Cardiac muscle cell (in vitro differentiated cells and primary cell): ENCODE measurements around the gene GABRG3. TPM values are rescaled to one million over a fixed set of nuclear protein-coding genes. Genes with fewer than 3 reads are reported as not detected.

Source experiments
- DNase-seq, 2 donors: peaks; one replicate each; pipeline versions ENCODE4 v3.0.0 to v3.0.0-alpha.2; 2010 to 2017; ENCODE audit warnings: low read depth in 1 of 2, low spot score in 1 of 2
- H3K27ac ChIP-seq: fragments of 200-600 bp; sonication (generic); 2 replicates; pipeline ENCODE4 v1.5.1; 2016
- H3K27me3 ChIP-seq: fragments of 200-600 bp; sonication (generic); 2 replicates; pipeline ENCODE4 v1.6.0; 2016; ENCODE audit warnings: control low read depth
- H3K36me3 ChIP-seq: fragments of 200-600 bp; sonication (generic); 2 replicates; pipeline ENCODE4 v1.5.1; 2016; ENCODE audit warnings: control low read depth
- H3K4me1 ChIP-seq: fragments of 200-600 bp; sonication (generic); 2 replicates; pipeline ENCODE4 v1.8.1; 2017; ENCODE audit warnings: low read depth, mild to moderate bottlenecking, mixed run types
- H3K4me3 ChIP-seq: fragments of 200-600 bp; sonication (generic); 2 replicates; pipeline ENCODE4 v1.5.1; 2016; ENCODE audit warnings: mild to moderate bottlenecking
- H3K9me3 ChIP-seq: fragments of 200-600 bp; sonication (generic); 2 replicates; pipeline ENCODE4 v1.5.1; 2017; ENCODE audit warnings: low read depth, mild to moderate bottlenecking, control low read depth
- CTCF ChIP-seq: IDR thresholded peaks from 2 replicates; pipeline ENCODE4 v1.5.1; 2012; ENCODE audit warnings: low read depth, mild to moderate bottlenecking, low read length
- polyA plus RNA-seq: library from polyadenylated mRNA; unstranded; fragments of >200 nt; fragmentation: Nextera tagmentation; extraction: Ambion mirVana; gene quantifications from 2 replicates; pipeline ENCODE4 v1.2.1, GENCODE V29; 2016
- total RNA-seq: library from RNA; depleted of rRNA; stranded (reverse); fragments of >200 nt; gene quantifications from 2 replicates; pipeline ENCODE4 v1.2.3, GENCODE V29; 2016

GABRG3 gene
- total and polyA plus RNA-seq, 2 experiments from 2014 or later, result not detected

- TF ChIP-seq CTCF, result no peak
- DNase-seq, result no peak
- H3K9me3 ChIP-seq, result no peaks in the 10 kb centered on the region
- no peak overlapping the region for H3K27ac ChIP-seq
- H3K4me3 ChIP-seq, result no peak overlapping the region
- H3K4me1 ChIP-seq, result no peaks in the 10 kb centered on the region
- no peaks in the 10 kb centered on the region for H3K36me3 ChIP-seq
- no peaks in the 10 kb centered on the region for H3K27me3 ChIP-seq
These were observed 92.0 kb downstream of the GABRG3 start for GRCh38 chr15:27062951-27063350.

- TF ChIP-seq CTCF, result no peak
- no peaks in the 10 kb centered on the region for H3K4me1 ChIP-seq
- no peaks in the 10 kb centered on the region for H3K27me3 ChIP-seq
- H3K4me3 ChIP-seq, result no peak overlapping the region
- no peak for DNase-seq
- H3K36me3 ChIP-seq, result no peaks in the 10 kb centered on the region
- H3K9me3 ChIP-seq, result no peaks in the 10 kb centered on the region
- H3K27ac ChIP-seq, result no peak overlapping the region
These were observed 93.1 kb downstream of the GABRG3 start for GRCh38 chr15:27064080-27064479.

- H3K27me3 ChIP-seq, result no peaks in the 10 kb centered on the region
- no peaks in the 10 kb centered on the region for H3K36me3 ChIP-seq
- H3K27ac ChIP-seq, result no peak overlapping the region
- H3K4me1 ChIP-seq, result no peaks in the 10 kb centered on the region
- H3K4me3 ChIP-seq, result no peak overlapping the region
- no peak for TF ChIP-seq CTCF
- DNase-seq, result no peak
- no peaks in the 10 kb centered on the region for H3K9me3 ChIP-seq
These were observed 94.2 kb downstream of the GABRG3 start for GRCh38 chr15:27065151-27065550.

GRCh38 chr15:27065785-27066184 is 94.8 kb downstream of the GABRG3 start:
- no peak for TF ChIP-seq CTCF
- no peak overlapping the region for H3K27ac ChIP-seq
- H3K4me3 ChIP-seq, result no peak overlapping the region
- no peak for DNase-seq
- no peaks in the 10 kb centered on the region for H3K36me3 ChIP-seq
- H3K4me1 ChIP-seq, result no peaks in the 10 kb centered on the region
- H3K9me3 ChIP-seq, result no peaks in the 10 kb centered on the region
- no peaks in the 10 kb centered on the region for H3K27me3 ChIP-seq

GRCh38 chr15:27066446-27066845 is 95.5 kb downstream of the GABRG3 start:
- no peak overlapping the region for H3K27ac ChIP-seq
- no peaks in the 10 kb centered on the region for H3K27me3 ChIP-seq
- no peak for TF ChIP-seq CTCF
- H3K4me1 ChIP-seq, result no peaks in the 10 kb centered on the region
- no peak overlapping the region for H3K4me3 ChIP-seq
- DNase-seq, result no peak
- no peaks in the 10 kb centered on the region for H3K9me3 ChIP-seq
- H3K36me3 ChIP-seq, result no peaks in the 10 kb centered on the region

GRCh38 chr15:27067175-27067574 is 96.2 kb downstream of the GABRG3 start:
- no peak for TF ChIP-seq CTCF
- H3K36me3 ChIP-seq, result no peaks in the 10 kb centered on the region
- H3K4me3 ChIP-seq, result no peak overlapping the region
- H3K27me3 ChIP-seq, result no peaks in the 10 kb centered on the region
- no peak for DNase-seq
- no peaks in the 10 kb centered on the region for H3K9me3 ChIP-seq
- H3K27ac ChIP-seq, result no peak overlapping the region
- no peaks in the 10 kb centered on the region for H3K4me1 ChIP-seq
